ENCODE results near the gene SLC30A10.

- TF ChIP-seq CTCF (IDR thresholded peaks at IDR 0.05) = no peak
- no peak for TF ChIP-seq POLR2A (IDR thresholded peaks at IDR 0.05)
Observed at GRCh38 chr1:219876798-219877209, 51.6 kb downstream of the SLC30A10 start.
